ENCODE measurements around the gene MRPL28.
"Not testable (repeated sequence)": the region's sequence is repeated elsewhere in the genome, so short reads cannot be mapped to it uniquely, and the experiment has no call there.

Gene MRPL28

DNA sequence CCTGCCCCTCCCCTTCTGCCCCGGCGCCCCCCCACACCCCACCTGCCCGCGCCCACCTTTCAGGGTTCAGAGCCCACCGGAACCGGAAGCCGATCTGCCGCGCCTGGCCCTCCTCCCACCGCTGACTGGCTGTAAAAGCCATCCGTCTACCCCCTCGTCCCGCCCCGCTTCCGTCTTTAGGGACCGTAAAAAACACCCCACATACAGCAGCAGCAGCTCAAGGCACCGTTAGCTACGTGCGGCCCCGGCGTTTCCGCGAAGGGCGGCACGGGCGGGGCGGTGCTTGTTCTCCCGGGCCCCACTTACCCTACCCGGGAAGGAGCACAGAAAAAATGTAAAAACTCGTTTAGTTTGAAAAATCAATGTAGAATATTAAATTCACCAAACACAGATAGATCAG lies at the start of gene MRPL28:
Gene MRPL28 (minus strand): TSS at position 96 of the 400 bp plus-strand sequence. CDS start 320 bp downstream, outside the sequence.
- DNase-seq: peak; percentile 94

DNA sequence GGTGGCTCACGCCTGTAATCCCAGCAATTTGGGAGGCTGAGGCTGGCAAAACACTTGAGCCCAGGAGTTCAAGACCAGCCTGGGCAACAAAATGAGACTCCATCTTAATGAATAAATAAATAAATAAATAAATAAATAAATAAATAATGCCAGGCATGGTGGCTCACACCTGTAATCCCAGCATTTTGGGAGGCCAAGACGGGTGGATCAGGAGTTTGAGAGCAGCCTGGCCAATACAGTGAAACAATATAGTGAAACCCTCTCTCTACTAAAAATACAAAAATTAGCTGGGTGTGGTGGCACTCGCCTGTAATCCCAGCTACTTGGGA lies 44.8 kb upstream of the MRPL28 start:
- not testable (repeated sequence) for DNase-seq

DNA sequence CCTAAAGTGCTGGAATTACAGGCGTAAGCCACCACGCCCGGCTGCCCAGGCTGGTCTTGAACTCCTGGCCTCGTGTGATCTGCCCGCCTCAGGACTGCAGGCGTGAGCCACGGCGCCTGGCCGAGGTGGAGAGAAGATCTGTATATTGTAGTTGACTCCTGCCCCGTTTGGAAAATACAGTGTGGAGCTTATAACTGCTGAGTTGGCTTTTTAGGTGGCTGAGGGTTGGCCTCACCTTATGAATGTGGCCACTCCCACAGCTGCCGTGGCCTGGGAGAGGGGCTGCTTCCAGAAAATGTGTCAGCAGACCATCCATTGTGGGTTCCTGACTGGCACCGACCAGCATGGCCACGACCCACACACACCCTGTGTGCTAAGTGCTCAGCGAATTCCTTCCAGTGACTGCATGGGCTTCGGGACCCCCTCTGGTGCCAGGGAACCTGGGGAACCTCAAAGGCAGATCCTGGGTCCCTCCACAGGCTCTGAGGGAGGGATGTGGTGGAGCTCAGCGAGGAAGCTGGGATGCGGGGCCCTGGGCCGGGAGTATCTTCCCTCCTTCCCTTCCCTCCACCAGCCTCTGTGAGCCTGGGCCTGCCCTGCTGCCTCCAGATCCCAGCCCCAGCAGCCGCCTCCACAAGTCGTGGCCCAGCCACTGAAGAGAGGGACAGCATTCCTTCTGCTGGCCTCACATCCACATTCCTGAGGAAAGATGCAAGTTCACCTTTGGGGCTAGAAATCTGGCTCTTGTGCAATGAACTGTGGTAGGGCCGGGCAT lies 44.2 kb upstream of the MRPL28 start:
- no peak for DNase-seq

DNA sequence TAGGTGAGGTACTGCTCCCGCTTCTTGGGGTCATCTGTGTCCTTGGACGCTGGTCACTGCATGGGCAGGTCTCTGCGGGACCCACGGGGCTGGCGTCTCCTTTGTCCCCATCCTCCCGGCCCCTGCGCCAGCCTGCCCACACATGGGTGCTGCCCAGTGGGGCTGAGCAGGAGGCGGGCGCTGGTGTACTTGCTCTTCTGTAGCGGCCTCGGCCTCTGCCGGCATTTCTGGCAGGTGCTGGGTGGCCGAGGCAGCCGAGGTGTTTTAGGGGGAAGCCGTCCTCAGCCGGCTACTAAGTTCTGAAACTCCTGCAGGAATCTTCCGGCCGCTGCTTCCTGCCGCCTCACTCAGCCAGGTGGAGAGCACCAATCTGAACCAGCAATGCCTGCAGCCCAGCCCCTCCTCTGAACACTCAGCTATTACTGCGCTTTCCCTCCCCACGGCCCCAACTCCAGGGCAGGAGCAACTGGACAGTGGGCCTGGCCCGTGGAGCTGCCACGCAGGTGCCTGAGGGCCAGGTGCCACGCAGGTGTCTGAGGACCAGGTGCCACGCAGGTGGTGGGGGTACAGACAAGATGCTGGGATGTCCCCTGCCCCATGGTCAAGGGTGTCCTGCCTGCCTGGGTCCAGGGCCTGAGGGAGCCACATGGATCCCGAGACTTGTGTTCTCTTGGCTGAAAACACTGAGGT lies 41.4 kb upstream of the MRPL28 start:
- no peak for DNase-seq

DNA sequence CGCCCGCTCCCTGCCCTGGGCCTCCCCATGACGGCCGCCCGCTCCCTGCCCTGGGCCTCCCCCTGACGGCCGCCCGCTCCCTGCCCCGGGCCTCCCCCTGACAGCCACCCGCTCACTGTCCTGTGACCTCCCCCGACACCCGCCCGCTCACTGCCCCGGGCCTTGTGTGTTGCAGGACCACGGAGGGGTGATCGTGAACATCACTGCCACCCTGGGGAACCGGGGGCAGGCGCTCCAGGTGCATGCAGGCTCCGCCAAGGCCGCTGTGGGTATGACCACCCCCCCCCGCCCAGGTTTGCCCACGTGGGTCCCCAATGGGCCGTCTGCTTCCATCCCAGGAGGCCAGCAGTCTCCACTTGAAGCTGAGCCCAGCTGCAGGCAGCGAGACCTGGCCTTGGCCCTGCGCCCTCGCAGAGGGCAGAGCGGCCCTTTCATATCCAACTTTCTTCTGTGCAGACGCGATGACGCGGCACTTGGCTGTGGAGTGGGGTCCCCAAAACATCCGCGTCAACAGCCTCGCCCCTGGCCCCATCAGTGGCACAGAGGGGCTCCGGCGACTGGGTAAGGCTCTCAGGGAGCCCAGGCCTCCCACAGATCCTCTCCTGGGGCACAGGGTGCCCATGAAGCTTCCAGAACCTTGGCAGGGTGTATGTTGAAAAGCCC lies 40.3 kb upstream of the MRPL28 start:
- DNase-seq: no peak

DNA sequence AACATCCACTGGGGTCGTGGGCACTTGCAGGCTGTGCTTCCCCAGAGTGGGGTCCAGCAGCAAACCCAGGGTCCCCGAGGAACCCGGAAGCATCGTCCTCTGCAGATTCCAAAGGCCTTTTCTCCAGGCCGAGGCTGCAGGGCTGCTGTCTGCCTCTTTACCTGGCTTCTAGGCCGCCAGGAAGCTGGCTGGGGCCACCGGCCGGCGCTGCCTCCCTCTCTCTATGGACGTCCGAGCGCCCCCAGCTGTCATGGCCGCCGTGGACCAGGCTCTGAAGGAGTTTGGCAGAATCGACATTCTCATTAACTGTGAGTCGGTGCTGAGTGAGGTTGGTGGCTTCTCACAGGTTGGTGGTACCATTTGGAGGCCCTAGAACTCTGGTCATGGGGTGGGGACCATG lies 36.9 kb upstream of the MRPL28 start:
- DNase-seq: no peak

DNA sequence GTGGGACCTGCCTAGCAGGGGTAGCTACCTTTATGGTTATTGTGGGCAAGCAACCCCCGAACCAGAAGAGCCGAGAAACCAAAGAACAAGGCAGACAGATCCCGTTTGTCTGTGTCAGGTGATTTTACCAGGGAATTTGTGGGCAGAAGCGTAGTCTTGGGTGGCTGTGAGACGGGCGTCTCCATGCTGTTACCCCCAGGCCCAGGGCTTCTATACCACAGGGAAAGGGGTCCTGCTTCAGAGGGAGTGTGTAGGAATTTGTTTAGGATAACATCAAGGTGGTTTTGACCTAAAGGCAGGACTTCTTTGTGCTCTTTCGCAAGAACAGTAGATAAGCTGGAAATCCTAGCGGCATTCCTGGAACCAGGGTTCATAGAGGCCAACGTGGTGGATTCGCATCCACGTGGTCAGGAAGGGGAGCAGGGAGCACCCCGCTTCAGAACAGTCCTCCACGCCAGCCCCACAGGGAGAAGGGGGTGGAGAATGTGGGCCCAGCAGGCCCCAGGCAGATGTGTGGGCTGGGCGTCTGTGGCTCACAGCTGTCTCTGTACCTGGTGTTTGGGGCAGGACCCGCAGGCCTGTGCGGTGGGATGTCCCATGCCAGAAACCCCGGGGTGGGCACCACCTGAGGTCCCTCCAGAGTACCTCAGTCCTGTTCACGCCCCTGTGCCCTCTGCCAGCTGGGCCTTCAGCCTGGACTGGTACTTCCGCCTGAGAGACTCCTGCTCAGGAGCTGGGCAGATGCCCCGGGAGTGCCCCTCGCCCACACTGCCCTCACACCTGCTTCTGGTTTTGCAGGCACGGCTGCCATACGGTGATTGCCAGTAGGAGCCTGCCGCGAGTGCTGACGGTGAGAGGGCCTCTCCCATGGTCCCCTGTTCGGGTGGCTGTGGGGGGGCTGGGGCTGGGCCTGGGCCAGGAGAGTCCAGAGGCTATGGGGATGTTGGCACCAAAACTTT lies 35.5 kb upstream of the MRPL28 start:
- DNase-seq: no peak

DNA sequence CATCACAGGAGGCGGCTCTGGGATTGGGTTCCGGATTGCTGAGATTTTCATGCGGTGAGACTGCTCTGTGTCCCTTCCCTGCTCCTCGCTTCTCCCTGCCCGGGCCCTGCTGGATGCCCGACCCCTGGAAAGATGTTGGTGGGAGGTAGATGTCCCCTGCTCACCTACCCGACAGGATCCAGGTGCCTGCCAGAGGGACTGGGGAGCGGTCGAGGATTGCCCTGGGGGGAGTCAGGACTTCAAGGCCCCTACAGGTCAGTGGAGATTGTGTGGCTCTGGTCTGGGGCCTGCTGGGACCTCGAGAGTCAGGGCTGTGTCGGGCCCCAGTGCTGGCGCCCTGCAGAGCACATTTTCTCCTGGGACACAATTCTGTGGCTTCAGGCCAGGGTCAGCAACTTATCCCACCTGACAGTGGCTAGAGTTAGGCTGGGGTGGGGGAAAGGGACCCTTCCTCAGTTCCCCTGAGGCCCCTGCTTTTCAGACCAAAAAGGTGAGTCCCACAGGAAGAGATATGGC lies 34.7 kb upstream of the MRPL28 start:
- no peak for DNase-seq

DNA sequence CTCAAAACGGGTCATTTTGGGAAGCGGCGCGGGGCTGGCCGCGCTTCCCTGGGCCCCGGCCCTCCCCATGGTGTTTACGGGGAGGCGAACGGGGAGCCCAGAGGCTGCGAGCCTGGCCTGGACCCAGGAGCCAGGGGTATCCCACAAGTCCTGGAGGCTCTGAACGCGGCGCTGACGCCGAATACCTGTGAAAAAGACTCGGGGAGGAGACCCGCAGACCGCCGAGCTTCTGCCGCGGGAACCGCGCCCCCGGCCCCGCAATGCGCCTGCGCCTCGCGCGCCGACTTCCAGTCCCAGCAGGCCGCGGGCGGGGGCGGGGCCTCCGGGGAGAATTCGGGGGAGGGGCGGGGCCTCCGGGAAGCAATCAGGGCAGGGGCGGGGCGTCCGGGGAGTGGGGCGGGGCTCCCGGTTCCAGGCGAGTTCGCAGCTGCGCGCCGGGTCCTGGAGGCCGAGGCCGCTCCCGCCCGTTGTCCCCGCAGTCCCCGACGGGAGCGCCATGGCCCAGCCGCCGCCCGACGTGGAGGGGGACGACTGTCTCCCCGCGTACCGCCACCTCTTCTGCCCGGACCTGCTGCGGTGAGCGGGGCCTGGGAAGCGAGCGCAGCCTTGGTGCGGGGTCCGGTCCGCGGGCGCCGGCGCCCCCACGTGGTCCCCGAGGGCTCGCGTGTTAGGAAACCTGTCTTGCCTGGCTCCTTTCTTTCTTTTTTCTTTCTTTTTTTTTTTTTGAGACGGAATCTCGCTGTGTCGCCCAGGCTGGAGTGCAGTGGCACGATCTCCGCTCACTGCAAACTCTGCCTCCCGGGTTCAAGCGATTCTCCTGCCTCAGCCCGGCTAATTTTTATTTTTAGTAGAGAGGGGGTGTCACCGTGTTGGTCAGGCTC lies 31.4 kb upstream of the MRPL28 start, which contains the start of gene DECR2:
Gene DECR2 (plus strand): TSS at position 418 of the 881 bp plus-strand sequence. CDS start 79 bp downstream, at position 497.
- peak; percentile 96 for DNase-seq

DNA sequence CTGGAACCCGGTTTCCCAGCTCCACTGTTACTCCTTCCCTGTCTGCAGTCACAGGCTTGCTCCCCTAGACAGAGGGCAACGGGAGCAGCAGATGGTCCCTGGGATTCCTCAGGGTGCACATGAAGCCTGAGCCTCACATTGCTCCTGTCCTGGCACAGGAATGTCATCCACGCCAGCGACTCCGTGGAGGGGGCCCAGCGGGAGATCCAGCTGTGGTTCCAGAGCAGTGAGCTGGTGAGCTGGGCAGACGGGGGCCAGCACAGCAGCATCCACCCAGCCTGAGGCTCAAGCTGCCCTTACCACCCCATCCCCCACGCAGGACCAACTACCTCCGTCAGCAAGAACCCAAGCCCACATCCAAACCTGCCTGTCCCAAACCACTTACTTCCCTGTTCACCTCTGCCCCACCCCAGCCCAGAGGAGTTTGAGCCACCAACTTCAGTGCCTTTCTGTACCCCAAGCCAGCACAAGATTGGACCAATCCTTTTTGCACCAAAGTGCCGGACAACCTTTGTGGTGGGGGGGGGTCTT lies 29.8 kb upstream of the MRPL28 start:
- DNase-seq: no peak

DNA sequence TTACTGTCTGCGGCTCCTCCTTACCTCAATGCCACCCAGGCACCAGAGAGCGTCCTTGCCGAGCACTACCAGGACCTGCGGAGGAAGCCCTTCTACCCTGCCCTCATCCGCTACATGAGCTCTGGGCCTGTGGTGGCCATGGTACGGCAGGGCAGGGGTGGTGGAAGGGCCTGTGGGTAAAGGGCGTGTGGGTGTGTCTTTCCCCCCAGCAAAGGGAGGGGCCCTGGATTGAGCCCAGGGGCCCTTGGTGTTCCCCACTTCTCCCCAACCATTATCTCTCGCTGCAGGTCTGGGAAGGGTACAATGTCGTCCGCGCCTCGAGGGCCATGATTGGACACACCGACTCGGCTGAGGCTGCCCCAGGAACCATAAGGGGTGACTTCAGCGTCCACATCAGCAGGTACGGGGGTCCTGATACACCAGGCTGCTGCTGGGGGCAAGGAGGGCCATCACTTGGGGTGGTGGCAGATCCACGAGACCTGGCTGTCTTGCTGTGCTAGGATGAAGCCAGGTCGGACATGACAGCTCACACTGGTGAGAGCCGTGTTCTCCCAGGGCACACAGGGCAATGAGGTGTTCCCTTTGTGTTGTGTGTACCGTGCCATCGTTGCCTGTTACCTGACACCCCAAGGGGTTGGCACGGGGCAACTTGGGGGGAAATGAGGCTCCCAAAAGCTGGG lies 29.1 kb upstream of the MRPL28 start:
- DNase-seq: no peak

DNA sequence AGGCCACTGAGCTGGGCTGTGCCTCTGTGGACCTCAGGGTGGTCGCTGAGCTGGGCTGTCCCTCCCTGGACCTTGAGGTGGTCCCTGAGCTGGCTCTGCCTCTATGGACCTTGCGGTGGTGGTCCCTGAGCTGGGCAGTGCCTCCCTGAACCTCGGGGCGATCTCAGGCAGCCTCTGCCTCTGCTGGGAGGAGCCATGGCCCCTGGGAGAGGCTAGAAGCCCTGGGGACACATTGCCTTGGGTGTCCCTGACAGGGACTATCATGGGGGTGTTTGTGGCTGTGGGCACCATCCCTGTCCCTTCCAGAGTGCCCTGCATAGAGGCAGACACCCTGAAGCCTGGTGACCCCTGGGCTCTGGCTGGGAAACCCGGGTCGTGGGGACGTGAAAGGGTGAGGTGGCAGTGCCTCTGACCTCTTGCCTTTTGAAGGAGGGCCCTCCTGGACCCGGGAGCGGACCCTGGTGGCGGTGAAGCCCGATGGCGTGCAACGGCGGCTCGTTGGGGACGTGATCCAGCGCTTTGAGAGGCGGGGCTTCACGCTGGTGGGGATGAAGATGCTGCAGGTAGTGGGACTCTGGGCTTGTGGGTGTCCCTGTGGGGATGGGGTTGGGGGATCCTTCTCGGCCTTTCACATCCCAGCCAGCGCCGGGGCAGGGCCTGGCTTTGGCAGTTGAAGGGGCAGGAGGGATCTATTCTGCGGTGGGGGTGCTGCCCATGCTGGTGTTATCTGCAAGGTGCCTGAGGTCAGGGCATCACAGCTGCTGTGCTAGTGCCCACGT lies 28.4 kb upstream of the MRPL28 start:
- DNase-seq: no peak

DNA sequence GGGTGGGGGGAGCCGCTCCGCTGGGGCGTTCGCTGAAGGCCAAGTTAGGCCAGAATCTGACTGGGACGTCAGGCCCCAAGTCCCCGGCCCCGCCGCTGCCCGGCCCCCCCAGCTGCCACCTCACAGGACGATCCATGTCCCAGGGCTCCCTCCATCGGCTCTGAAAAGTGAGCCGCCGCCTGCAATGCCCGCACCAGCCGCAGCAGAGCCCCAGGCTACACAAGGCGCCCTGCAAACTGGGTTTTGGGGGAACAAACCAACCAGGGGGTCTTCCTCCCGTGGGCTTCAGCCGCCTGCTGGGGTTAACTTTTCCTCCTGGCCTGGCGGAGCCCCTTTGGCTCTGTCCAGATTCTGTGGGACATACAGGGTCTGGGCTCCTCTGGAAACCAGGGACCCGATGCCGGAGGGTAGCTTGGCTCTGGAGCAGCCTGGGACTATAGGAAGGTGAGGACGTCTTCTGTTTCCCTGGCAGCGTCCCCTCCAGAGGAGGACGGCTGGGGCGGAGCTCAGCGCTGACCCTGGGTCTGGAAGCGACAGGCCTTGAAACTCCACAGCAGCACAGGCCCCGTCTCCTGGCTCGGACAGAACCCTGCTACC lies 27.5 kb upstream of the MRPL28 start:
- DNase-seq: peak; percentile 26

DNA sequence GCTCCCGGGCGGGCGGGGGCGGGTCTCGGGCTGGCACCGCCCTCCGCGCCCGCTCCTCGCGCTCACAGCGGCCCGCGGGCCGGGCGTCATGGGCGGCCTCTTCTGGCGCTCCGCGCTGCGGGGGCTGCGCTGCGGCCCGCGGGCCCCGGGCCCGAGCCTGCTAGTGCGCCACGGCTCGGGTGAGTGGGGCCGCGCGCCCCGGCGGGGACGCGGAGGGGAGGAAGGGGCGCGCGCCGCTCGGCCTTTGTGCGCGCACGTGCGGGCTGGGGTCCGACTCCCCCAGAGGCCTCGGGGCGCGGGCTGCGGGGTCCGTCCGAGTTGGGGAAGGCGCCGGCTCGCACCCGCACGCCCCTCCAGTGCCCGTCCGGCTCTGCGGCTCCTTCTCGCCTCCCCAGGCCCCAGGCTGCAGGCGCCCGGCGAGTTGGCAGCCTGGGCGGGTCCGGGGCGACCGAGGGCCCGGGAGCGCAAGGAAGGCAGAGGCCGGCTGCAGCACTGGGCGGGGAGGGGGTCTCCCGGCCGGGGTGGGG lies 26.9 kb upstream of the MRPL28 start, which contains the start of gene NME4:
Gene NME4 (plus strand): TSS at position 65 of the 527 bp plus-strand sequence. CDS start 24 bp downstream, at position 89.
- peak; percentile 19 for DNase-seq

DNA sequence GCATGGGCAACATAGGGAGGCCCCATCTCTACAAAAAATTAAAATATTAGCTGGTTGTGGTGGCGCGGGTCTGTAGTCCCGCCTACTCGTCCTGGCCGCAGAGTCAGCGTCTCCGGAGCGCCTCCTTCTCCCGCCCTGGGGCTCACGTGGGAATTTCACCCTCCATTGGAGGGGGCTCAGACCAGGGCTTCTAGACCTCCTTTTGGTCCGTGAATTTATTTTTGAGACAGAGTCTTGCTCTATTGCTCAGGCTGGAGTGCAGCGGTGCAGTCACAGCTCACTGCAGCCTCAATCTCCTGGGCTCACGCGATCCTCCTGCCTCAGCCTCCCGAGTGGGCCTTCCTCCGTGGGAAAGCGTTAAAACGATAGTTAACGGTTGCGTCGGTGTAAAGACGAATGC lies 26.3 kb upstream of the MRPL28 start:
- DNase-seq: peak; percentile 12

DNA sequence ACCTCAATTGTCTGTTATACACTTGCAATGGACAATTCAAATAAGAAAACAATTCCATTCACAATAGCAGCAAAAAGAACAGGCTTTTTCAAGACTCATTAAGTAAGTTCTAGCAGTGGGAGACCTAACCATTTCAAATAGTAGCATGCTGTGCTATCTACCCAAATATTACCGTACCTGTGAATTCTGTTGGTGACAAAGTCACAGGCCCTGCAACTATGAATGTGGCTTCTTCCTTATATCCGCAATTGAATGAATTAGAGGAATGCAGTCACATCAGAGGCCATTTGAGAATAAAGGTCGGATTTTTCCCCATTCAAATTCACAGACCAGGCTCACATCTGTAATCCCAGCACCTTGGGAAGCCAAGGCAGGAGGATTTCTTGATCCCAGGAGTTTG lies 25.9 kb upstream of the MRPL28 start:
- DNase-seq: no peak

DNA sequence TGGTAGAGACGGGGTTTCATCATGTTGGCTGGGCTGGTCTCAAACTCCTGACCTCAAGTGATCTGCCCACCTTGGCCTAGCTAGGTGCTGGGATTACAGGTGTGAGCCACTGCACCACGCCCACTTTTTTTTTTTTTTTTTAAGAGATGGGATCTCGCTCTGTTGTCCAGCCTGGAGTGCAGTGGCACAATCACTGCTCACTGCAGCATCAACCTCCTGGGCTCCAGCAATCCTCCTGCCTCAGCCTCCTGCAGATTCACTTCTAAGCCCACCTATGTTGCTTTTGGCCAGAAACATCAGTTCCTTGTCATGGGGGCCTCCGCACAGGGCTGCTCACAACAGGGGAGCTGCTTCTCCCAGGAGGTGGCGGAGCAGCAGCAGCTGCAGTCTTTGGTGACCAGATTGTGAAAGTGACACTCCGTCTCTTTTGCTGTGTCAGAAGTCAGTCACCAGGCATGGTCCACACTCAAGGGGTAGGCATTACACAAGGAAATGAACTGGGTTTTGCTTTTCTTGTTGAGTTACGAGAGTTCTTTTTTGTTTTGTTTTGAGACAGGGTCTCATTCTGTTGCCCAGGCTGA lies 22.2 kb upstream of the MRPL28 start:
- DNase-seq: no peak

DNA sequence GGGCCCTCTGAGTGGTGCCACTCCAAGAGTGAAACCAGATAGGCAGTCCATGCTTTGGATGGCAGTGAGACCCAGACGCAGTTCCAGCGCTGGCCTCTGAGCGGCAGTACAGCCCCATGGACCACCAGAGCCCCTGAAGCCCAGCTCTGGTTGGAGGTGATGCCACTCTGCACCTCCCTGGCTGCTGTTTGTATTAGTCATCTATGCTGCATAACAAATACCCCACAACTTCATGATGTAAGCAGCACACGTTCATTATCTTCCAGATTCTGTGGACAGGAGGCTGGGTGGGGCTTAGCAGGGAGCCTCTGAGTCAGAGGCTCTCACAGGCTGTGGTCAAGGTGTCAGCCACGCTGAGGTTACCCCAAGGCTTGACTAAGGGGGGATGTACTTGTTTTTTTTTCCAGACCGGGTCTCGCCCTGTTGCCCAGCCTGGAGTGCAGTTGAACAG lies 21.6 kb upstream of the MRPL28 start:
- peak; percentile 78 for DNase-seq
